Measurements from ENCODE around the gene SLC44A1.

SLC44A1 gene

DNA sequence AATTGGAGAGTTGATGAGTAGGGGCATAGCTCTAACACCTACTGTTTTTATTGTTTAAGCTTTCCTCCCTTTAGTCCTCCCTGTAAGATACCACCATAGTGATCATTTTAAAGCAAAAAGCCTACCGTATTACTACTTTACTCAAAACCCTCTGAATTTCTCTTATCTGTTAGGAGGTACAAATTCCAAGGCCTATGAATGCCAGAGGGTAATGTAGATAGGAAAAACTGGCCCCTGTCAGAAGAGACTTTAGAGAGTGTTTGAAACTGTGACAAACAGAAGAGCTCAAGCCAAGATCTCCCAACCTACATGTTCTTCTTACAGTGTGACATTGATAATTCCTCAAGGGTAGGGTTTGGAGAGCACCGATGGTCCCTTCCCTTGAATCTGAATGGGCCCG is 7.2 kb upstream of the SLC44A1 start:
- ATAC-seq, result no peak
- no peak for TF ChIP-seq ZC3H10 (CRISPR knock-in tag; IDR thresholded peaks at IDR 0.05)
- no peak for TF ChIP-seq ISL1 (CRISPR knock-in tag; IDR thresholded peaks at IDR 0.05)
- no peak for TF ChIP-seq TCF4 (CRISPR knock-in tag; IDR thresholded peaks at IDR 0.05; ENCODE audit: borderline replicate concordance)
- TF ChIP-seq OSR1 (CRISPR knock-in tag; IDR thresholded peaks at IDR 0.05), result no peak
- TF ChIP-seq CSDC2 (CRISPR knock-in tag; IDR thresholded peaks at IDR 0.05), result no peak
- no peak for TF ChIP-seq ESRRG (CRISPR knock-in tag; IDR thresholded peaks at IDR 0.05)
- TF ChIP-seq ZNF565 (CRISPR knock-in tag; conservative IDR thresholded peaks at IDR 0.05; ENCODE audit: low read depth), result no peak
- TF ChIP-seq PPARA (CRISPR knock-in tag; IDR thresholded peaks at IDR 0.05; ENCODE audit: borderline replicate concordance), result no peak
- no peak for TF ChIP-seq BACH2 (CRISPR knock-in tag; IDR thresholded peaks at IDR 0.05; ENCODE audit: borderline replicate concordance)
- TF ChIP-seq, protein P1, sequence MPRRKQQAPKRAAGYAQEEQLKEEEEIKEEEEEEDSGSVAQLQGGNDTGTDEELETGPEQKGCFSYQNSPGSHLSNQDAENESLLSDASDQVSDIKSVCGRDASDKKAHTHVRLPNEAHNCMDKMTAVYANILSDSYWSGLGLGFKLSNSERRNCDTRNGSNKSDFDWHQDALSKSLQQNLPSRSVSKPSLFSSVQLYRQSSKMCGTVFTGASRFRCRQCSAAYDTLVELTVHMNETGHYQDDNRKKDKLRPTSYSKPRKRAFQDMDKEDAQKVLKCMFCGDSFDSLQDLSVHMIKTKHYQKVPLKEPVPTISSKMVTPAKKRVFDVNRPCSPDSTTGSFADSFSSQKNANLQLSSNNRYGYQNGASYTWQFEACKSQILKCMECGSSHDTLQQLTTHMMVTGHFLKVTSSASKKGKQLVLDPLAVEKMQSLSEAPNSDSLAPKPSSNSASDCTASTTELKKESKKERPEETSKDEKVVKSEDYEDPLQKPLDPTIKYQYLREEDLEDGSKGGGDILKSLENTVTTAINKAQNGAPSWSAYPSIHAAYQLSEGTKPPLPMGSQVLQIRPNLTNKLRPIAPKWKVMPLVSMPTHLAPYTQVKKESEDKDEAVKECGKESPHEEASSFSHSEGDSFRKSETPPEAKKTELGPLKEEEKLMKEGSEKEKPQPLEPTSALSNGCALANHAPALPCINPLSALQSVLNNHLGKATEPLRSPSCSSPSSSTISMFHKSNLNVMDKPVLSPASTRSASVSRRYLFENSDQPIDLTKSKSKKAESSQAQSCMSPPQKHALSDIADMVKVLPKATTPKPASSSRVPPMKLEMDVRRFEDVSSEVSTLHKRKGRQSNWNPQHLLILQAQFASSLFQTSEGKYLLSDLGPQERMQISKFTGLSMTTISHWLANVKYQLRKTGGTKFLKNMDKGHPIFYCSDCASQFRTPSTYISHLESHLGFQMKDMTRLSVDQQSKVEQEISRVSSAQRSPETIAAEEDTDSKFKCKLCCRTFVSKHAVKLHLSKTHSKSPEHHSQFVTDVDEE (CRISPR knock-in tag; IDR thresholded peaks at IDR 0.05), result no peak
- TF ChIP-seq RARB (CRISPR knock-in tag; IDR thresholded peaks at IDR 0.05), result no peak
- no peak for TF ChIP-seq TOX (CRISPR knock-in tag; IDR thresholded peaks at IDR 0.05; ENCODE audit: borderline replicate concordance)
- no peak for TF ChIP-seq GLIS3 (CRISPR knock-in tag; IDR thresholded peaks at IDR 0.05)
- no peak for TF ChIP-seq ZFP3 (CRISPR knock-in tag; IDR thresholded peaks at IDR 0.05)
- TF ChIP-seq ZNF70 (CRISPR knock-in tag; IDR thresholded peaks at IDR 0.05), result no peak
- TF ChIP-seq, protein P2, sequence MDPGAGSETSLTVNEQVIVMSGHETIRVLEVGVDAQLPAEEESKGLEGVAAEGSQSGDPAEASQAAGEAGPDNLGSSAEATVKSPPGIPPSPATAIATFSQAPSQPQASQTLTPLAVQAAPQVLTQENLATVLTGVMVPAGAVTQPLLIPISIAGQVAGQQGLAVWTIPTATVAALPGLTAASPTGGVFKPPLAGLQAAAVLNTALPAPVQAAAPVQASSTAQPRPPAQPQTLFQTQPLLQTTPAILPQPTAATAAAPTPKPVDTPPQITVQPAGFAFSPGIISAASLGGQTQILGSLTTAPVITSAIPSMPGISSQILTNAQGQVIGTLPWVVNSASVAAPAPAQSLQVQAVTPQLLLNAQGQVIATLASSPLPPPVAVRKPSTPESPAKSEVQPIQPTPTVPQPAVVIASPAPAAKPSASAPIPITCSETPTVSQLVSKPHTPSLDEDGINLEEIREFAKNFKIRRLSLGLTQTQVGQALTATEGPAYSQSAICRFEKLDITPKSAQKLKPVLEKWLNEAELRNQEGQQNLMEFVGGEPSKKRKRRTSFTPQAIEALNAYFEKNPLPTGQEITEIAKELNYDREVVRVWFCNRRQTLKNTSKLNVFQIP (CRISPR knock-in tag; IDR thresholded peaks at IDR 0.05; ENCODE audit: borderline replicate concordance, low read depth), result no peak
- TF ChIP-seq, protein P3, sequence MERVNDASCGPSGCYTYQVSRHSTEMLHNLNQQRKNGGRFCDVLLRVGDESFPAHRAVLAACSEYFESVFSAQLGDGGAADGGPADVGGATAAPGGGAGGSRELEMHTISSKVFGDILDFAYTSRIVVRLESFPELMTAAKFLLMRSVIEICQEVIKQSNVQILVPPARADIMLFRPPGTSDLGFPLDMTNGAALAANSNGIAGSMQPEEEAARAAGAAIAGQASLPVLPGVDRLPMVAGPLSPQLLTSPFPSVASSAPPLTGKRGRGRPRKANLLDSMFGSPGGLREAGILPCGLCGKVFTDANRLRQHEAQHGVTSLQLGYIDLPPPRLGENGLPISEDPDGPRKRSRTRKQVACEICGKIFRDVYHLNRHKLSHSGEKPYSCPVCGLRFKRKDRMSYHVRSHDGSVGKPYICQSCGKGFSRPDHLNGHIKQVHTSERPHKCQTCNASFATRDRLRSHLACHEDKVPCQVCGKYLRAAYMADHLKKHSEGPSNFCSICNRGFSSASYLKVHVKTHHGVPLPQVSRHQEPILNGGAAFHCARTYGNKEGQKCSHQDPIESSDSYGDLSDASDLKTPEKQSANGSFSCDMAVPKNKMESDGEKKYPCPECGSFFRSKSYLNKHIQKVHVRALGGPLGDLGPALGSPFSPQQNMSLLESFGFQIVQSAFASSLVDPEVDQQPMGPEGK (CRISPR knock-in tag; IDR thresholded peaks at IDR 0.05; ENCODE audit: borderline replicate concordance), result no peak

DNA sequence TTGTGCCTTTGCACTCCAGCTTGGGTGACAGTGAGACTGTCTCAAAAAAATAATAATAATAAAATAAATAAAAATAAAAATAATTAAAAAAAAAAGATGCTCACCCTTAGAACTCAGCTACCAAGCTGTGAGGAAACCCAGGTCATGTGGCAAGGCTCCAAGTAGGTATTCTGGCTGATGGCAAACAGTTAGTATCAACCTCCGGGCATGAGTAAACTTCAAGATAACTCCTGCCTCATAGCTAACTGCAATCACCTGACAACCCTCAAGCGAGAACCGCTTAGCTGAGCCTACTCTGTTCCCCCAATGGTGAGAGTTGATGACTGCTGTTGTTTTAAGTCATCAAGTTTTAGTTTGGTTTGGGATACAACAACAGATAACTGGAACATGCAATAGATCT is 6.1 kb upstream of the SLC44A1 start:
- ATAC-seq, result no peak
- no peak for TF ChIP-seq RARB (CRISPR knock-in tag; IDR thresholded peaks at IDR 0.05)

DNA sequence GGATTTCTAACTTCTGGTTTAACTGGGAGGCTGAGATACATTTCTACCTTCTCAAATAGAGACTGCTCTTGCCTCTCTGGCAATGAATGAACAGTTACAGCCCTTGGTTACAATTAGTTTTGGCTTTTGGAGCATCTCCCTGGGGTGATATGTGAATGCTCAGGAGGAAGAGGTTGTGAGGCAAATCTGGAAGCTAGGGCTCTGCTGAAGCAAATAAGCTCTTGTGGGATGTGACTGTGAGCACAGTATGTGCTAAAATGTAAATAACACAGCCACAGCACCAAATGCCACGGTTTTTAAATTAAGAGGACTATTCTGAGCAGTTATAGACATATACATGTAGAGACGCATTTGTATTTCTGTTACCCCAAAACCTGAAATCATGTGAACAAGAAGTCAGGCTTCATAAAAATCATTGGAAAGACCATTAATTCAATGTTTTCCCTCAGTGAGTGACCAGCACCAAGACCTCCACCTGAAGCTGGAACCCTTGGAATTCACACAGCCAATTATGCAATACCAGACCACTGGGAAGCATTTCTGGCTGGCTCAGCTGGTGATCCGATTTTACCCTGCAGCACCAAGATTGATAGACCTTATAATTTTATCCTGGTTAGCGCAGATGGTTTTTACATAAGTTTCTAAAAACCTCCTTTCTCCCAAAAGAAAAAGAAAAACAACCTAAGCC is 3.0 kb upstream of the SLC44A1 start:
- TF ChIP-seq, protein P2 (CRISPR knock-in tag; IDR thresholded peaks at IDR 0.05; ENCODE audit: borderline replicate concordance, low read depth), result no peak
- TF ChIP-seq OSR1 (CRISPR knock-in tag; IDR thresholded peaks at IDR 0.05) (no peak), ZNF565 (CRISPR knock-in tag; conservative IDR thresholded peaks at IDR 0.05; ENCODE audit: low read depth) (no peak)
- TF ChIP-seq, protein P4, sequence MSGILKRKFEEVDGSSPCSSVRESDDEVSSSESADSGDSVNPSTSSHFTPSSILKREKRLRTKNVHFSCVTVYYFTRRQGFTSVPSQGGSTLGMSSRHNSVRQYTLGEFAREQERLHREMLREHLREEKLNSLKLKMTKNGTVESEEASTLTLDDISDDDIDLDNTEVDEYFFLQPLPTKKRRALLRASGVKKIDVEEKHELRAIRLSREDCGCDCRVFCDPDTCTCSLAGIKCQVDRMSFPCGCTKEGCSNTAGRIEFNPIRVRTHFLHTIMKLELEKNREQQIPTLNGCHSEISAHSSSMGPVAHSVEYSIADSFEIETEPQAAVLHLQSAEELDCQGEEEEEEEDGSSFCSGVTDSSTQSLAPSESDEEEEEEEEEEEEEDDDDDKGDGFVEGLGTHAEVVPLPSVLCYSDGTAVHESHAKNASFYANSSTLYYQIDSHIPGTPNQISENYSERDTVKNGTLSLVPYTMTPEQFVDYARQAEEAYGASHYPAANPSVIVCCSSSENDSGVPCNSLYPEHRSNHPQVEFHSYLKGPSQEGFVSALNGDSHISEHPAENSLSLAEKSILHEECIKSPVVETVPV (CRISPR knock-in tag; IDR thresholded peaks at IDR 0.05), result no peak
- no peak for ATAC-seq

DNA sequence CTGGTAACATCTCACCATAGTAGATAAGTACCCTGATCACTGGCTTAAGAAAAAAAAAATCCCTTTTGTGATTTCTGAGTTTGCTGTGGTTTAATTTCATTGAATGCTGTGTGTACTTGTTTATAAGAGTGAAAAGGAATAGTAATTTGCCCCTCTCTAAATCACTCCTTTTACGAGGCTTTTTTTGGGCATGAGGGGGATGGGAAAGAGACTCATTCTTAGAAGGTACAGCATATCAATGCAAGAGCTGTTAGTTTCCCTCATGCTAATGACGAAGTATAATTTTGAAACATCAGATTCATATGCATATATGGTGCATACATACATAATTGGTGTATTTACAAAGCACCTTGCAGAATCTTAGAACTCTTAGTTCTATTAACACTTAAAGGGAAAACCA is 2.4 kb upstream of the SLC44A1 start:
- no peak for ATAC-seq
- no peak for TF ChIP-seq CSDC2 (CRISPR knock-in tag; IDR thresholded peaks at IDR 0.05)
- TF ChIP-seq, protein P2 (CRISPR knock-in tag; IDR thresholded peaks at IDR 0.05; ENCODE audit: borderline replicate concordance, low read depth), result no peak
- no peak for TF ChIP-seq ISL1 (CRISPR knock-in tag; IDR thresholded peaks at IDR 0.05)
- TF ChIP-seq ARNTL (CRISPR knock-in tag; IDR thresholded peaks at IDR 0.05; ENCODE audit: borderline replicate concordance, low read depth), result no peak
- TF ChIP-seq PPARA (CRISPR knock-in tag; IDR thresholded peaks at IDR 0.05; ENCODE audit: borderline replicate concordance), result no peak
- TF ChIP-seq ZFP3 (CRISPR knock-in tag; IDR thresholded peaks at IDR 0.05), result no peak
- TF ChIP-seq, protein P5, sequence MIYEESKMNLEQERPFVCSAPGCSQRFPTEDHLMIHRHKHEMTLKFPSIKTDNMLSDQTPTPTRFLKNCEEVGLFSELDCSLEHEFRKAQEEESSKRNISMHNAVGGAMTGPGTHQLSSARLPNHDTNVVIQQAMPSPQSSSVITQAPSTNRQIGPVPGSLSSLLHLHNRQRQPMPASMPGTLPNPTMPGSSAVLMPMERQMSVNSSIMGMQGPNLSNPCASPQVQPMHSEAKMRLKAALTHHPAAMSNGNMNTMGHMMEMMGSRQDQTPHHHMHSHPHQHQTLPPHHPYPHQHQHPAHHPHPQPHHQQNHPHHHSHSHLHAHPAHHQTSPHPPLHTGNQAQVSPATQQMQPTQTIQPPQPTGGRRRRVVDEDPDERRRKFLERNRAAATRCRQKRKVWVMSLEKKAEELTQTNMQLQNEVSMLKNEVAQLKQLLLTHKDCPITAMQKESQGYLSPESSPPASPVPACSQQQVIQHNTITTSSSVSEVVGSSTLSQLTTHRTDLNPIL (CRISPR knock-in tag; IDR thresholded peaks at IDR 0.05; ENCODE audit: low read depth), result no peak
- TF ChIP-seq ZNF8 (CRISPR knock-in tag; IDR thresholded peaks at IDR 0.05), result no peak
- TF ChIP-seq, protein P4 (CRISPR knock-in tag; IDR thresholded peaks at IDR 0.05), result no peak
- TF ChIP-seq BACH2 (CRISPR knock-in tag; IDR thresholded peaks at IDR 0.05; ENCODE audit: borderline replicate concordance), result no peak

Measured in SK-N-SH treated with all-trans-retinoic acid at 6 μM for 48 hours (cell line).